GM18873 (cell line): Measurements from ENCODE around the gene ZNF462.

ENCODE experiments used
- ATAC-seq: cut with Tn5 transposase; IDR thresholded peaks from one replicate; pipeline ENCODE4 v1.9.1; 2021; ENCODE audit warnings: mild to moderate bottlenecking, moderate library complexity, moderate number of reproducible peaks; ENCODE audit not compliant: unreplicated experiment, low FRiP score

Gene ZNF462

GRCh38 chr9:106920701-106921283 lies 57.8 kb downstream of the ZNF462 start:
- ATAC-seq, result no peak

- ATAC-seq, result no peak
Measured at GRCh38 chr9:106921341-106921899, 58.5 kb downstream of the ZNF462 start.

GRCh38 chr9:106922026-106922425 lies 59.1 kb downstream of the ZNF462 start:
- no peak for ATAC-seq

- no peak for ATAC-seq
Measured at GRCh38 chr9:106925392-106925791, 62.4 kb downstream of the ZNF462 start.

- no peak for ATAC-seq
Measured at GRCh38 chr9:106927916-106928315, 65.0 kb downstream of the ZNF462 start.

GRCh38 chr9:106928350-106928749 lies 65.4 kb downstream of the ZNF462 start:
- ATAC-seq, result no peak

GRCh38 chr9:106929471-106930177 lies 66.7 kb downstream of the ZNF462 start:
- no peak for ATAC-seq

GRCh38 chr9:106930477-106930876 lies 67.5 kb downstream of the ZNF462 start:
- no peak for ATAC-seq

- no peak for ATAC-seq
Measured at GRCh38 chr9:106931466-106931865, 68.5 kb downstream of the ZNF462 start.

GRCh38 chr9:106932178-106932577 lies 69.2 kb downstream of the ZNF462 start:
- no peak for ATAC-seq

- no peak for ATAC-seq
Measured at GRCh38 chr9:106932675-106933074, 69.7 kb downstream of the ZNF462 start.

GRCh38 chr9:106933470-106933869 lies 70.5 kb downstream of the ZNF462 start:
- no peak for ATAC-seq

GRCh38 chr9:106934442-106935238 lies 71.7 kb downstream of the ZNF462 start:
- no peak for ATAC-seq

- no peak for ATAC-seq
Measured at GRCh38 chr9:106936680-106937079, 73.7 kb downstream of the ZNF462 start.

- no peak for ATAC-seq
Measured at GRCh38 chr9:106941916-106942315, 79.0 kb downstream of the ZNF462 start.

GRCh38 chr9:106945727-106946660 lies 83.0 kb downstream of the ZNF462 start:
- no peak for ATAC-seq

- ATAC-seq, result no peak
Measured at GRCh38 chr9:106947106-106947900, 84.3 kb downstream of the ZNF462 start.

- ATAC-seq, result no peak
Measured at GRCh38 chr9:106953174-106953573, 90.2 kb downstream of the ZNF462 start.

- no peak for ATAC-seq
Measured at GRCh38 chr9:106954558-106954957, 91.6 kb downstream of the ZNF462 start.
